GM10847 (cell line): ENCODE results near the gene ZNF777.

Source experiments
- POLR2A ChIP-seq: IDR thresholded peaks from 2 replicates; pipeline ENCODE4 v1.6.1; 2011; ENCODE audit not compliant: insufficient read length; ENCODE audit errors: extremely low read depth

Gene ZNF777

GRCh38 chr7:149436358-149436757, 24.5 kb downstream of the ZNF777 start:
- TF ChIP-seq POLR2A = no peak

- TF ChIP-seq POLR2A = no peak
These were observed 27.7 kb downstream of the ZNF777 start for GRCh38 chr7:149433124-149433523.

GRCh38 chr7:149432121-149432691, 28.7 kb downstream of the ZNF777 start:
- no peak for TF ChIP-seq POLR2A

GRCh38 chr7:149431486-149432120, 29.3 kb downstream of the ZNF777 start:
- TF ChIP-seq POLR2A = no peak

GRCh38 chr7:149430192-149430591, 30.7 kb downstream of the ZNF777 start:
- no peak for TF ChIP-seq POLR2A

GRCh38 chr7:149427893-149428292, 33.0 kb downstream of the ZNF777 start:
- no peak for TF ChIP-seq POLR2A

- no peak for TF ChIP-seq POLR2A
These were observed 33.7 kb downstream of the ZNF777 start for GRCh38 chr7:149427096-149427680.

- no peak for TF ChIP-seq POLR2A
These were observed 37.3 kb downstream of the ZNF777 start for GRCh38 chr7:149423449-149424110.

- TF ChIP-seq POLR2A = no peak
These were observed 38.0 kb downstream of the ZNF777 start for GRCh38 chr7:149422914-149423301.

- TF ChIP-seq POLR2A = peak; percentile 59
These were observed 38.5 kb downstream of the ZNF777 start for GRCh38 chr7:149422162-149422913.

- no peak for TF ChIP-seq POLR2A
These were observed 40.9 kb downstream of the ZNF777 start for GRCh38 chr7:149420006-149420405.

GRCh38 chr7:149415391-149416071, 45.3 kb downstream of the ZNF777 start:
- TF ChIP-seq POLR2A = no peak

GRCh38 chr7:149414745-149415390, 46.0 kb downstream of the ZNF777 start:
- TF ChIP-seq POLR2A = no peak

- no peak for TF ChIP-seq POLR2A
These were observed 46.7 kb downstream of the ZNF777 start for GRCh38 chr7:149414171-149414570.

GRCh38 chr7:149409895-149410294, 51.0 kb downstream of the ZNF777 start:
- no peak for TF ChIP-seq POLR2A

- no peak for TF ChIP-seq POLR2A
These were observed 56.0 kb downstream of the ZNF777 start for GRCh38 chr7:149404825-149405224.
